Stimulated activated naive CD8-positive, alpha-beta T cell treated with anti-CD3 and anti-CD28 coated beads, Interleukin-15, amount 100 ng/mL, for 72 hours (primary cell): ENCODE measurements around the gene CCDC194.

Source experiments
- ATAC-seq: fragments of 150-1000 bp; cut with Tn5 transposase; 2 replicates; pipeline ENCODE4 v1.10.0; 2021; ENCODE audit warnings: mild to moderate bottlenecking, moderate library complexity
- DNase-seq, 2 donors: peaks; one replicate each; pipeline ENCODE4 v3.0.0; 2021 to 2022
- H3K27ac Mint-ChIP-seq, 2 donors: one replicate each; pipeline ENCODE4 v1.8.0; 2022; ENCODE audit warnings: mild to moderate bottlenecking in 2 of 2, mixed read lengths in 2 of 2, moderate library complexity in 2 of 2
- H3K27me3 Mint-ChIP-seq: one replicate; pipeline ENCODE4 v1.8.0; 2022; ENCODE audit warnings: mixed read lengths
- H3K4me1 Mint-ChIP-seq: one replicate; pipeline ENCODE4 v1.8.0; 2022; ENCODE audit warnings: mild to moderate bottlenecking, mixed read lengths
- H3K4me3 Mint-ChIP-seq, 2 donors: one replicate each; pipeline ENCODE4 v1.8.0; 2022; ENCODE audit warnings: mild to moderate bottlenecking in 2 of 2, mixed read lengths in 2 of 2, moderate library complexity in 1 of 2
- H3K9me3 Mint-ChIP-seq, 2 donors: one replicate each; pipeline ENCODE4 v1.8.0; 2022; ENCODE audit warnings: mixed read lengths in 2 of 2

The CCDC194 gene

DNA sequence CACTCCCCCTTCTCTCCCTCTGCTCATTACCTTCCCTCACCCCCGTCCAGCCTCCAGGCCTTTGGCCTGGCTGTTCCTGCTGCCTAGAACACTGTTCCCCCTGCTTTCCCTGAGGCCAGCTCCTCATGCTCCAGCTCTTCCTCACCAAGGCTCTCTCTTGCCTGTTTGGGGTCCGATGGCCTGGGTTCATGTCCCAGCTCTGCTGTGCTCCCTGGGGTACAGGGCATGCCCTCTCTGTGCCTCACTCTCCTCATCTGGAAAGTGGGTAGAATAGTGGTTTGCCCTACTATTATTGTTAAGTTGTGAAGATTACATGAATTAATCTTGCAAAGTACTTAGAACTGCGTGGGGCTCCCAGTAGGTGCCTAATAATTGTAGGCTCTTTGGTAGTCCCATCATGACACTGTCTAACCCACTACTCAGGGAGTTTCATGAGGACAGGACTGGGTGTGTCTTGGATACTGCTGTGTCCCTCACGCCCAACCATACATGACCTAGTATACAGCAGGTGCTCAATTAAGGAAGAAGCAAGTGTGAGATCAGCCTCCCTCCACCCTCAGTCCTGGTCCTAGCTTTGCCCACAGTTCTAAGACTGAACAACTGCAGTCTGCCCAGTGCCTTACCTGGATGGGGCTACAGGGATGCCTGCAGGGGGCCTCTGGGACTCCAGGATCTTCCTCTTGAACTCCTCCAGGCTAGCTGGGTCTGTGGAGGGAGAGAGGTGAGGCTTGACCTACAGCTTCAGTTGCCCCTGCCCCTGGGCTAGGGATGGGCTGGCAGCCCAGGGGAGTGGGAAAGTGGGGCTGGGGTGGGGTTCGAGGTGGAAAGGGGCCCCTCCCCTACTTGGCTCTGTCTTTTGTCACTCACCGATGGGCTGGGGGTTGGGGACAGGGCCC lies 33.8 kb downstream of the CCDC194 start:
- ATAC-seq: no peak
- H3K27me3 Mint-ChIP-seq: no peaks in the 10 kb centered on the region
- DNase-seq: no peak
- H3K4me3 Mint-ChIP-seq: no peak overlapping the region
- H3K4me1 Mint-ChIP-seq: no peaks in the 10 kb centered on the region
- H3K27ac Mint-ChIP-seq: no peak overlapping the region
- no peaks in the 10 kb centered on the region for H3K9me3 Mint-ChIP-seq

DNA sequence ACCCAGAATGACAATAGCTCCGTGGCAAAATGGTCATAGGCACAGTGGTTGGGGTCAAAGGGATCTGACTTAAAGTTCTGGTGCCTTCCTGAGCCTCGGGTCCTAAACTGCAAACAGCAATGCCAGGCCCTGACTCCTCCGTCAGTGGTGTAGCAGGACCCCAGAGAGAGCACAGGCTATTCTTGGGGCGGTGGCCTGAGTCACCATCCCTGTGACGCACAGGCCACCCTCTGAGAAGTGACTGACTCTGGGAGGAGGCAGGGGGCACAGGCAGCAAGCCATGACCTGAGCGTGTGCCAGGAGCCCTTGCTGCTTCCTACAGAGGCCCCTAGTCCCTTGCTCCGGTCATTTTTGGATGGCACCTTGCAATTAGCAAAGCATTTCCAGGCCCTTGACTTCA lies 35.6 kb downstream of the CCDC194 start:
- H3K27me3 Mint-ChIP-seq: peaks cover 5% of the 10 kb centered on the region
- H3K9me3 Mint-ChIP-seq: no peaks in the 10 kb centered on the region
- ATAC-seq: no peak
- no peaks in the 10 kb centered on the region for H3K4me1 Mint-ChIP-seq
- H3K4me3 Mint-ChIP-seq: no peak overlapping the region
- DNase-seq: no peak
- no peak overlapping the region for H3K27ac Mint-ChIP-seq

DNA sequence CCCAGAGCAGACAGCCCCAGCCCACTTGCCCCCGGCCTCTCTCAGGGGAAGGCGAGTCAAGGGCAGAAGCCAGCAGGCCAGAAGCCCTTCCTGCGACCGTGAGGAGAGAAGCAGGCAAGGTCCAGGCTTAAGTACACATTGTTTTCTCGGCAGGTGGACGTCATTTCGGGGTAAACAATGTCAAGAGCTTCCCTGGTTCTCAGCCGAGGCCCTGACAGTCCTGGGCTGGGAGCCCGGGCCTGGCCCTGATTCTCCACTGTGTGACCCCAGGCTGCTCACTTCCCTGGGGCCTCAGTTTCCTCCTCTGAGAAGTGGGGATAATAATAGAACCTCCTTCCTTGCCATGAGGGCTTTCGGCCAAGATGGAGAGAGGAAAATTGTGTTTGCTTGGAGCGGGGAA lies 36.3 kb downstream of the CCDC194 start:
- no peaks in the 10 kb centered on the region for H3K9me3 Mint-ChIP-seq
- peaks cover 12% of the 10 kb centered on the region for H3K27me3 Mint-ChIP-seq
- no peaks in the 10 kb centered on the region for H3K4me1 Mint-ChIP-seq

DNA sequence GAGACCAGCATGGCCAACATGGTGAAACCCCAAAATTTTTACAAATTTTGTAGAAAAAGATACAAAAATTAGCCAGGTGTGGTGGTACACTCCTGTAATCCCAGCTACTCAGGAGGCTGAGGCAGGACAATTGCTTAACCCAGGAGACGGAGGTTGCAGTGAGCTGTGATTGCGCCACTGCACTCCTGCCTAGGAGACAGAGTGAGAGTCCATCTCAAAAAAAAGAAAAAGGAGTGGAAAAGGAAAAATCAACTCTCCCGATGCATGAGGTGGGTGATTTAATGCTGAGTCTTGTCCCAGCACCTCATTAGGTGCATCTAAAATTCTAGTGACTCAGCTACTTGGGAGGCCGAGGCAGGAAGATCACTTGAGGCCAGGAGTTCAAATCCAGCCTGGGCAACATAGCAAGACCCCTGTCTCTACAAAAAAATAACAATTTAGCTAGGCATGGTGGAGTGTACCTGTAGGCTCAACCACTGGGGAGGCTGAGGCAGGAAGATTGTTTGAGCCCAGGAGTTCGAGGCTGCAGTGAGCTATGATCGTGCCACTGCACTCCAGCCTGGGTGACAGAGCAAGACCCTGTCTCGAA lies 36.8 kb downstream of the CCDC194 start:
- DNase-seq: no peak
- no peaks in the 10 kb centered on the region for H3K9me3 Mint-ChIP-seq
- no peaks in the 10 kb centered on the region for H3K4me1 Mint-ChIP-seq
- ATAC-seq: no peak
- no peak overlapping the region for H3K4me3 Mint-ChIP-seq
- no peak overlapping the region for H3K27ac Mint-ChIP-seq
- peaks cover 17% of the 10 kb centered on the region for H3K27me3 Mint-ChIP-seq

More for the DNA sequence above, 36.3 kb downstream of the CCDC194 start:
- Mint-ChIP-seq H3K4me3 (no peak overlapping the region), H3K27ac (no peak overlapping the region)
- ATAC-seq (no peak), DNase-seq (no peak)

DNA sequence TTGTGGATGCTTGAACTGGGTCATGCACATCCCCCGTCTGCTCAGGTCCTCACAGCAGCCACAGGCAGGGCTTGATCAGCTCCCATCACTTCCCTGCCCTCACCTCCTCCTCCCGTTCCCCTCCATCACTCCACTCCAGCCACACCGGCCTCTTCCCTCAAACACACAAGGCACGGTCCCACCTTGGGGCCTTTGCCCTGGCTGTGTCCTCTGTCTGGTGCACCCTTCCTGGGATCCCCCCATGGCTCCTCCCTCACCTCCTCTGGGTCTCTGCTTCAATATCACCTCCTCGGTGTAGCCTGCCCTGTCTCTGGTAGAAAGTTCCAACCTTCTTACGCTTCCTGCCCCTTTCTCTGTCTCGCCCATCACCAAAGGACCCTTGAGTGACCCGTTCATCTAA lies 40.6 kb downstream of the CCDC194 start:
- H3K4me1 Mint-ChIP-seq: peaks cover 15% of the 10 kb centered on the region
- H3K4me3 Mint-ChIP-seq: peak overlapping the region in 1 of 2 donors; percentile 3
- peaks cover 54% of the 10 kb centered on the region for H3K27me3 Mint-ChIP-seq
- no peak for DNase-seq
- no peak overlapping the region for H3K27ac Mint-ChIP-seq
- ATAC-seq: no peak
- no peaks in the 10 kb centered on the region for H3K9me3 Mint-ChIP-seq

DNA sequence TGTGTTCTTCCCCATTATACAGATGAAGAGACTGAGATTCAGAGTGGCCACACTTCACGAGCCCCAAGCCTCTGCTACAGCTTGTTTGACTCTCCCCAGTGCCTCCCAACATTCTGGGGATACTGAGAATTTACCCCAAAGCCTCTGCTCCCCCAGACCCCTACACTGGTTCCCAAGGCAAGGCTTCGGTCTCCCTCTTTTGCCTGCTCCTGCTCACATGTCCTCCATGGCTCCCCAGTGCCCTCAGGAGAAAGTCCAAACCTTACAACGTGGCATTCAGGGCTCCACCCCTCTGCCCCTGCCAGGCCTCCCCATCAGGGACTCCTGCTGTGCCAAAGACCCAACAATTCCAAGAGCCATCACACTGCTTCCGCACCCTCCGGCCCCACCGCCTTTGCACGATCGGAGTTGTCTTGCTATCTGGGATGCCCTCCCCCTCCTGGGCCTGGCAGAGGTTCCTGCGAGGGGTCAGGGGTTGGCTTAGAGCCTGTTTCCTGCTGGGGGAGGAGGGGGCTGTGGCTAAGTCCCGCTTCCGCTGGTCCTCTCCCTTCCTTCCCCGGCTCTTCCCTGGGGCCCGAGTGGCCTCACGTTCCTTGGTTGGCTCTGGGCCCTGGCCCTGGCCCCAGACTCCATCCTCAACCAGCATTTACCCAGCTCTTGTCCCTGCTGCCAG lies 41.3 kb downstream of the CCDC194 start:
- H3K4me1 Mint-ChIP-seq: peaks cover 15% of the 10 kb centered on the region
- no peak overlapping the region for H3K4me3 Mint-ChIP-seq
- no peak for ATAC-seq
- no peak for DNase-seq
- H3K9me3 Mint-ChIP-seq: no peaks in the 10 kb centered on the region
- H3K27ac Mint-ChIP-seq: peak overlapping the region in 1 of 2 donors; percentile 3
- H3K27me3 Mint-ChIP-seq: peaks cover 61% of the 10 kb centered on the region

DNA sequence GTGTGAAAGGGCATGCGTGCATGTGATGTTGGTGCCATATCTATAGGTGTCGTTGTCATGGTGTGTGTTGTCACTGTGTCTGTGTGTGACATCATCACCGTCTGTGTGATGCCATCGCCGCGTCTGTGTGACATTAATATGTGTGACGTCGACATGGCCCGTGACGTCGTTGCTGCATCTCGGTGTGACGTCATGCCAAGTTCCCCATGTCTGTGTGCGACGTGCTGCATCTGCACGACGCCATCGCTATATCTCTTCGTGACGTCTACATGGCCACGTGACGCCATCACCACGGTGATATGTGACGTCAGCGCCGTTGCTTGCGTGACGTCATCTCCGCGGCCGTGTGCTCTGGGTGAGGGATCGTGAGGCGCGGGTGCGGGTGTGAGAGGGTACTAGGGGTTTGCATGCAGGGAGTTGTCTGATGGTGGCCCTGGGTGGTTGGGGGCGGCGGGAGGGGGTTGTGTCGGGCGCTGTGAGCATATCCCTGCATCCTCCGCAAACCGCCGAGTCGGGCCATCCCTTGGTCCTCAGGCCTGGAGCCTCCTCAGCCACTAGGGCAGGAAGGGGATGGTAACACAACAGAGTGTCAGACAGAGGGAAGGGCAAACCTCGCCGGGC lies 42.1 kb downstream of the CCDC194 start:
- no peak for DNase-seq
- no peak overlapping the region for H3K4me3 Mint-ChIP-seq
- no peaks in the 10 kb centered on the region for H3K9me3 Mint-ChIP-seq
- no peak for ATAC-seq
- no peak overlapping the region for H3K27ac Mint-ChIP-seq
- peaks cover 69% of the 10 kb centered on the region for H3K27me3 Mint-ChIP-seq
- H3K4me1 Mint-ChIP-seq: peaks cover 15% of the 10 kb centered on the region

DNA sequence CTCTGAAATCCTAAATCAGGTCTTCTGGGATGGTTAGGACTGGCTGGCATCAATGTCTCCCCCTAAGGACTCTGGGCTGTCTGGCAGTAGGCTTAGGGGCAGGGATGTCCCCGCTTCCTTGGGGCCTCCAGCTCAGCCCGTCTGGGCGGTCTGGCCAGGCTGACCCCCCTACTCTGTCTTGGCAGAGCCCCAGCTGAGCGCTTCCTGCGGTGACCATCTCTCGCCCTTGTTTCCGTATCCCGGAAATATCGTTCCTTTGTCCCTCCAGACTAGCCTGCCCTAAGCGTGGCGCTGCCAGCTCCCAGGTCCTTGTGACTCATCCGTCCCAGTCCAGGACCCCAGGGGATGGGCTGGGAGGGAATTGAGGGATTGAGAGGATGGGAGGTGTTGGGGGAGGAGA lies 45.3 kb downstream of the CCDC194 start:
- ATAC-seq (no peak), DNase-seq (no peak)
- Mint-ChIP-seq H3K27ac (no peak overlapping the region), H3K27me3 (peaks cover 67% of the 10 kb centered on the region), H3K9me3 (no peaks in the 10 kb centered on the region), H3K4me1 (peaks cover 24% of the 10 kb centered on the region), H3K4me3 (no peak overlapping the region)

DNA sequence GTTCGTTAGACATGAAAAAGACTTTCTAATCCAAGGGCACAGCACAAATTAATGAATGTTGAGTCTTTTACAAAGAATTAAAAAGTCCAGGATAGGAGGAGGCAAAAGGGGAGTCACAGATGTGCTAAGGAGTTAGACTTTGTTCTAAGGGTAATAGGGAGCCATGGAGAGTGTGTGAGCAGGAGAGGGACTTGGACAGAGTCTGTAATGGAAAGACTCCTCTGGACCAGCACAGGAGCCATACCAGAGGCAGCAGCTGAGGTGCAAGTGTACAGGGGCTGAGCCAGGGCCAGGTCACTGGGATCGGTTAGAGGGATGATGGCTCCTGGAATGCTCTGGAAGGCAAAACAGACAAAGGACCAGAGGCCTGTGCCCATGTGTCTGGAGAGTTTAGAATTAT lies 46.1 kb downstream of the CCDC194 start:
- peaks cover 24% of the 10 kb centered on the region for H3K4me1 Mint-ChIP-seq
- H3K4me3 Mint-ChIP-seq: no peak overlapping the region
- no peak overlapping the region for H3K27ac Mint-ChIP-seq
- no peak for DNase-seq
- no peak for ATAC-seq
- H3K9me3 Mint-ChIP-seq: no peaks in the 10 kb centered on the region
- H3K27me3 Mint-ChIP-seq: peaks cover 59% of the 10 kb centered on the region

DNA sequence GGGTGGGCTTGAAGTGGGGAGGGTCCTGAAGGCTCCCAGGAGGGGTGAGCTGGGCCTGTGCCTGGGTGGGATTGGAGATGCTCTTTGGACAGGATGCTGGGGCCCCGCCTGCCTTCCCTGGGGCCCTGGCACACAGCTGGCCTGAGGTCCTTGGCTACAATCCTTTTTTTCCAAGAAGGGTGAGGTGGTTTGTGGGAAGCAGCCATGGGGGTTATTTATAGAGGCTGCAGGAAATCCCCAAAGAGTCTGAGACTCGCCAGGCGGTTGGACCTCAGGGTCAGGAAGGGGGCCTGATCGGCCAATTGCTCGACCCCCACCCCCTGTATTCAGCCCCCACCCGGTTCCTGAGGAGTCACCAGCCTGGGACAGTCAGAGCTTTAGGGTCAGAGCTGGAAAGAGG lies 46.6 kb downstream of the CCDC194 start:
- Mint-ChIP-seq H3K9me3 (no peaks in the 10 kb centered on the region), H3K4me3 (no peak overlapping the region), H3K4me1 (peaks cover 24% of the 10 kb centered on the region), H3K27me3 (peaks cover 54% of the 10 kb centered on the region), H3K27ac (no peak overlapping the region)
- DNase-seq: no peak
- no peak for ATAC-seq

DNA sequence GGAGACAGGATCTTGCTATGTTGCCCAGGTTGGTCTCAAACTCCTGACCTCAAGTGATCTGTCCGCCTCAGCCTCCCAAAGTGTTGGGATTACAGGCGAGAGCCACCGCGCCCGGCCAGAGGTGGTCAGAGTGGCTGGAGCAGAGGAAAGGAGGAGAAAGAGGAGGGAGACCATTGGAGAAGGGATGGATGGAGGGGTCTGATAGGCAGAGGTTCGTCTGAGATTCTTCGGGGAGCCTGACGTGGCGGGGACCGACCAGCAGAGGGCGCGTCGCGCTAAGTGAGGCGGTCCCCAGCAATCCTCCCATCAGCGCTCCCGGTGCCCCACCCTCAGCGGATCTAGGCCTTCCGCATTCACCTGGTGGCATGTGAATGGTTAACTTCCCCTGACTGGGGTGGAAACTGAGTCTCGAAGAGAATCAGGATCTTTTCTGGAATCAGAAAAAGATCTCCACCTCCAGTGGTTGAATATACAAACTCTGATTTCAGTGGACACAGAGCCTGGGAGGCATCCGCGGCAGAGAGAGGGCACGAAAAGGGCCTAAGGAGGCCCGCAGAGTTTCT lies 47.8 kb downstream of the CCDC194 start:
- DNase-seq (peak; percentile 82 to 83), ATAC-seq (peak; percentile 97)
- H3K27ac Mint-ChIP-seq: peak overlapping the region in 1 of 2 donors; percentile 21
- no peak overlapping the region for H3K4me3 Mint-ChIP-seq
- peaks cover 42% of the 10 kb centered on the region for H3K27me3 Mint-ChIP-seq
- H3K9me3 Mint-ChIP-seq: no peaks in the 10 kb centered on the region
- peaks cover 17% of the 10 kb centered on the region for H3K4me1 Mint-ChIP-seq

DNA sequence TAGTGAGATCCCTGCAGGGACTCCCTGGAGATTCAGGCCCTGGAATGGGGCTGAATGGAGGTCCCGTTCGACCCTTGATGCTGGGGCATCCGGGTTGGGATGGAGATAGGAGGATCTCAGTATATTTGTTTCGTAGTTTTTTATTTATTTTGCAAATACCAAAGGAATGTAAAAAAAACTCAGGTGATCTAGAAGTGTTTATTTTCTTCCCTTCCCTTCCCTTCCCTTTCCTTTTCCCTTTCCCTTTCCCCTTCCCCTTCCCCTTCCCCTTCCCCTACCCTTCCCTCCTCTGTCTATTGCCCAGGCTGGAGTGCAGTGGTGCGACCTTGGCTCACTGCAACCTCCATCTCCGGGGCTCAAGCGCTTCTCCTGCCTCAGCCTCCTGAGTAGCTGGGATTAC lies 52.2 kb downstream of the CCDC194 start:
- Mint-ChIP-seq H3K4me1 (peaks cover 40% of the 10 kb centered on the region), H3K27me3 (no peaks in the 10 kb centered on the region), H3K9me3 (no peaks in the 10 kb centered on the region), H3K4me3 (no peak overlapping the region), H3K27ac (no peak overlapping the region)
- DNase-seq (no peak), ATAC-seq (no peak)

DNA sequence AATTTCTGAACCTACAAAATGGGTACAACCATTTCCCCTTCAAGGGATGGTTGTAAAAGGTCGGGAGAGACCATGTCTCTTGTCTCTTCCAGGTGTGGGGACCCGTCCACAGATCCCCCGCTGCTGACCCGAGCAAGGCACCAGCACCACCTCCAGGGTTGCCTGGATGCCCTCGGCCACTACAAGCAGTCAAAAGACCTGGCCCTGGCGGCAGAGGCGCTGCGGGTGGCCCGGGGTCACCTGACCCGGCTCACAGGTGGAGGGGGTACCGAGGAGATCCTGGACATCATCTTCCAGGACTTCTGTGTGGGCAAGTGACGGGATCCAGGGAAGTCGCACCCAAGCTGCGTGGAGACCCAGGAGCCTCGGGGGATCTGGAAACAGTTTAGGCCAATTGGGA lies 52.6 kb downstream of the CCDC194 start:
- H3K27ac Mint-ChIP-seq: no peak overlapping the region
- H3K4me3 Mint-ChIP-seq: no peak overlapping the region
- peaks cover 39% of the 10 kb centered on the region for H3K4me1 Mint-ChIP-seq
- ATAC-seq: no peak
- H3K9me3 Mint-ChIP-seq: no peaks in the 10 kb centered on the region
- no peak for DNase-seq
- no peaks in the 10 kb centered on the region for H3K27me3 Mint-ChIP-seq

DNA sequence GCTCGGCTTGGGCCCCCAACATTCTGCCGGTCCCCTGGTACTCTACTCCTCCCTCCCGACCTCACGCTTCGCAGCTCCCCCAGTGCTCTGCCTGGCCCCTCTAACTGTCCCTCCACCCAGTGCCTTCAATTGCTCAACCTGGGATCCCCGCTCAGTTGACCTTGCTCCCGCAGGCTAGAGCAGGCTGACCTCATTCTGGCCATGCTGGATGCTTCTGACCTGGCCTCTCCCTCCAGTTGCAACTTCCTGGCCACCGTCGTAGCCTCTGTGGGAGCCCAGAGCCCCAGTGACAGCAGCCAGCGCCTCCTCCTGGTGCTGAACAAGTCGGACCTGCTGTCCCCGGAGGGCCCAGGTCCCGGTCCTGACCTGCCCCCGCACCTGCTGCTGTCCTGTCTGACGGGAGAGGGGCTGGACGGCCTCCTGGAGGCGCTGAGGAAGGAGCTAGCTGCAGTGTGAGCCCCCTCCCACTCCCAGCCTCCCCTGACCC lies 53.1 kb downstream of the CCDC194 start:
- no peak for DNase-seq
- ATAC-seq: no peak
- Mint-ChIP-seq H3K4me1 (peaks cover 39% of the 10 kb centered on the region), H3K27ac (no peak overlapping the region), H3K27me3 (no peaks in the 10 kb centered on the region), H3K9me3 (no peaks in the 10 kb centered on the region), H3K4me3 (no peak overlapping the region)
